Osteocyte (in vitro differentiated cells): ENCODE results near the gene EXOC3L4. TPM values are rescaled to one million over a fixed set of nuclear protein-coding genes. Genes with fewer than 3 reads are reported as not detected.
A peak's percentile ranks its signal among the peaks of the same experiment; 100 is the strongest.
"Not testable (repeated sequence)": the region's sequence is repeated elsewhere in the genome, so short reads cannot be mapped to it uniquely, and the experiment has no call there.

Experiments used
- DNase-seq: peaks from one replicate; pipeline ENCODE4 v3.0.0; 2021; ENCODE audit warnings: mixed read lengths; ENCODE audit not compliant: unreplicated experiment; ENCODE audit errors: extremely low spot score
- H3K27ac Mint-ChIP-seq: one replicate; pipeline ENCODE4 v1.8.0; 2021; ENCODE audit warnings: mild to moderate bottlenecking, mixed read lengths; ENCODE audit not compliant: unreplicated experiment
- H3K27me3 Mint-ChIP-seq: one replicate; pipeline ENCODE4 v1.8.0; 2021; ENCODE audit warnings: mixed read lengths; ENCODE audit not compliant: unreplicated experiment
- H3K36me3 Mint-ChIP-seq: one replicate; pipeline ENCODE4 v1.8.0; 2021; ENCODE audit warnings: mixed read lengths; ENCODE audit not compliant: unreplicated experiment
- H3K4me1 Mint-ChIP-seq: one replicate; pipeline ENCODE4 v1.8.0; 2021; ENCODE audit warnings: mixed read lengths; ENCODE audit not compliant: unreplicated experiment
- H3K4me3 Mint-ChIP-seq: one replicate; pipeline ENCODE4 v1.8.0; 2021; ENCODE audit warnings: mild to moderate bottlenecking, moderate library complexity, mixed read lengths; ENCODE audit not compliant: unreplicated experiment
- H3K9me3 Mint-ChIP-seq: one replicate; pipeline ENCODE4 v1.8.0; 2021; ENCODE audit warnings: mixed read lengths; ENCODE audit not compliant: unreplicated experiment
- long read RNA-seq: library from polyadenylated mRNA; unstranded; transcript quantifications from one replicate; pipeline ENCODE4 v2.0.0, GENCODE V29; 2021
- total RNA-seq: library from RNA; stranded (reverse); gene quantifications from 2 replicates; pipeline ENCODE4 v1.2.1, GENCODE V29; 2021
- TF ChIP-seq, protein P1 (sequence below): fragments of 200-600 bp; sonication (generic); IDR thresholded peaks from 2 replicates; pipeline ENCODE4 v1.5.0; 2021; ENCODE audit warnings: antibody characterized with exemption, mild to moderate bottlenecking, moderate library complexity

Gene EXOC3L4
- 0.86 TPM in 1 of 2 replicates, not detected in the other for total RNA-seq
- long read RNA-seq: 0 reads

DNA sequence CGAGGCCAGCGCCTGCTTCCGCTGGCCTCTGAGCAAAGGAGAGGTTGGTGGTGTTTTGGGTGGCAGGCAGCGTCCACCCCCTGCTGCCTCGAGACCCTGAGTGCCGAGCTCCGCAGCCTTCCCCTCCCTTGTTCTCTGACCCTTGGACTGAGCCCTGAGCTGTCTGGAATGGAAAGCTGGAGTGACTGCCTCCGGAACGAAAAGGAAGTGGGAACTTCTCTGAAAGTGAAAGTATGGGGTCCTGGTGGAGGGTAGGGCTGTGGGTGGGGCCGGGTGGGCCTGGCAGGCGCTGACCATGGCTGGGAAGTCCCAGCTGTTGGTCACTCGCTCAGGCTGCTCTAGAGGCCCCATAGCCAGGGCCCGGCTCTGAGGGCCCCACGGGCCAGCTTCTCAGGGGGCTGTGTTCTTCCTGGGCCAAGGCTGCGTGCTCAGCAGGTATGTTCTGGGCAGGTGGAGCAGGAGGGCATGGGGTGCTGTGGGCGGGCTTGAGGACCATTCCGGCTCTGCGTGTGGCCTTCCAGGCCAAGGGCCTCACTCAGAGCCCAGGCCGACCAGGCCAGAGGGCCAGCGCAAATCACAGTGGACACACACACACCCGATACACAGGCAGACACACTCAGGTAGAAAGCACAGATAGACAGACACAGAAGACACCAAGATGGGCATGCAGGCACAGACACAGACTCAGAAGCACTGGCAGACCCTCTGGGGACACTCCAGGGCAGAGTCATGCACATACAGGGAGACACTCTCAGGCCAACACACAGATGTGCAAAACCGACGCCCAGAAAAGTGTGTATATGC, at the start of gene EXOC3L4:
TSS of gene EXOC3L4 (plus strand) at position 320 of the 804 bp plus-strand sequence. CDS start 5,495 bp downstream, outside the sequence.
- DNase-seq: no peak
- Mint-ChIP-seq H3K4me1 (peaks cover 4% of the 10 kb centered on the region), H3K9me3 (no peaks in the 10 kb centered on the region), H3K36me3 (no peaks in the 10 kb centered on the region), H3K27ac (peak within 1 kb of the TSS; percentile 18), H3K4me3 (no peak within 1 kb of the TSS), H3K27me3 (peaks cover 3% of the 10 kb centered on the region)
- TF ChIP-seq, protein P1, sequence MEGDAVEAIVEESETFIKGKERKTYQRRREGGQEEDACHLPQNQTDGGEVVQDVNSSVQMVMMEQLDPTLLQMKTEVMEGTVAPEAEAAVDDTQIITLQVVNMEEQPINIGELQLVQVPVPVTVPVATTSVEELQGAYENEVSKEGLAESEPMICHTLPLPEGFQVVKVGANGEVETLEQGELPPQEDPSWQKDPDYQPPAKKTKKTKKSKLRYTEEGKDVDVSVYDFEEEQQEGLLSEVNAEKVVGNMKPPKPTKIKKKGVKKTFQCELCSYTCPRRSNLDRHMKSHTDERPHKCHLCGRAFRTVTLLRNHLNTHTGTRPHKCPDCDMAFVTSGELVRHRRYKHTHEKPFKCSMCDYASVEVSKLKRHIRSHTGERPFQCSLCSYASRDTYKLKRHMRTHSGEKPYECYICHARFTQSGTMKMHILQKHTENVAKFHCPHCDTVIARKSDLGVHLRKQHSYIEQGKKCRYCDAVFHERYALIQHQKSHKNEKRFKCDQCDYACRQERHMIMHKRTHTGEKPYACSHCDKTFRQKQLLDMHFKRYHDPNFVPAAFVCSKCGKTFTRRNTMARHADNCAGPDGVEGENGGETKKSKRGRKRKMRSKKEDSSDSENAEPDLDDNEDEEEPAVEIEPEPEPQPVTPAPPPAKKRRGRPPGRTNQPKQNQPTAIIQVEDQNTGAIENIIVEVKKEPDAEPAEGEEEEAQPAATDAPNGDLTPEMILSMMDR: no peak

DNA sequence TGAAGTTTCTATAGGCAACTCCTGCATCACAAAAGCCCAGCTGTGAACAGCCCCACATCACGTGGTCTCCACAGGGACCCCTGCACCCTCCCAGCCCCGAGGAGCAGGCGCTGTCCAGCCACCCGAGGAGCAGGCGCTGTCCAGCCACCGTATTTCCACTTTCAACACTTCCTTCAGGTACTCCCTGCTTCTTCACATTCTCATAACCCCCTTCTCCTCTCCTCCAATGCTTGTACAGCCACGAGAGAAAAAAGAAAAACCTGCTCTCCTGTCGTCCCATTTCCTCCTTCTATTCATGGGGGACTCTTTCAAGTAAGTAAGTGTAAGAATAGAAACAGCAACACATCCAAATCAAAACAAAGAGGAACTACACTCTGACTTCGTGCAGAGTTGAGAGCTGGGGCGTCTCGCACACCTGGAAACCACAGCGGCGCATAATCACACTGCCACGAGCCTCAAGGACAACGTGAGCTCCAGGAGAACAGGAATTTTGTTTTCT, 49.1 kb upstream of the EXOC3L4 start:
- Mint-ChIP-seq H3K4me3 (no peak overlapping the region), H3K27ac (peak overlapping the region; percentile 50), H3K27me3 (no peaks in the 10 kb centered on the region), H3K4me1 (peaks cover 35% of the 10 kb centered on the region), H3K9me3 (no peaks in the 10 kb centered on the region), H3K36me3 (peaks cover 22% of the 10 kb centered on the region)
- TF ChIP-seq, protein P1: no peak
- DNase-seq: no peak

DNA sequence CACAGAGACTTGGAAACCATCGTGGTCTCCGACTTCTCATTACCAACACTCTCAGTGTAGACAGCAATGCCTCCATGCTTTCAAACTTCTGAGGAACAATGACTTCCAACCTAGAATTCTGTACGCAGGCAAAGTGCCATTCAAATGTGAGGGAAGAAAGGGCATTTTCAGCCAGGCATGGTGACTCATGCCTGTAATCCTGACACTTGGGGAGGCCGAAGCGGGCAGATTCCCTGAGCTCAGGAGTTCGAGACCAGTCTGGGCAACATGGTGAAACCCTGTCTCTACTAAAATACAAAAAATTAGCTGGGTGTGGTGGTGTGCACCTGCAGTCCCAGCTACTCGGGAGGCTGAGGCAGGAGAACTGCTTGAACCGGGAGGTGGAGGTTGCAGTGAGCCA, 47.1 kb upstream of the EXOC3L4 start:
- not testable (repeated sequence) for H3K9me3 Mint-ChIP-seq, H3K27me3 Mint-ChIP-seq, H3K4me3 Mint-ChIP-seq, DNase-seq, H3K36me3 Mint-ChIP-seq, H3K27ac Mint-ChIP-seq
- peaks cover 37% of the 10 kb centered on the region for H3K4me1 Mint-ChIP-seq

DNA sequence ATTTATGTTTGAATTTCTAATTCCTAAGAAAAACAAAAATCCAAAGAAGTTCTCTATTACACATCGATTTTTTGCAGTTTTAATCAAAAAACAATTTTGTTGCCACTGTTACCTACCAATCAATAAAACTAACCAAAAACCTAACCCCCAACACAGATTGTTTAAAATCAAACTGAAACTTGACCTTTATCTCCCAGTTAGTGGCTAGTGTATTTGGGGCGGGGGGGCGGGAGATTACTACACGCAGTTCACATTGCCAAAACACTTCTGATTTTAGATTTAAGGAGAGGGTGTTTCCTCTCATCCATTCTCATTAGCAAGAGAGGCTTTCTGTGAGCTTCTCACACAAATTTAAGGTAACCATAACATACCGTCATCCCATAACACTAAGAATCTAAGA, 43.6 kb upstream of the EXOC3L4 start:
- peaks cover 45% of the 10 kb centered on the region for H3K4me1 Mint-ChIP-seq
- TF ChIP-seq, protein P1: no peak
- peaks cover 9% of the 10 kb centered on the region for H3K36me3 Mint-ChIP-seq
- H3K27ac Mint-ChIP-seq: no peak overlapping the region
- no peaks in the 10 kb centered on the region for H3K9me3 Mint-ChIP-seq
- no peak for DNase-seq
- H3K4me3 Mint-ChIP-seq: no peak overlapping the region
- no peaks in the 10 kb centered on the region for H3K27me3 Mint-ChIP-seq

DNA sequence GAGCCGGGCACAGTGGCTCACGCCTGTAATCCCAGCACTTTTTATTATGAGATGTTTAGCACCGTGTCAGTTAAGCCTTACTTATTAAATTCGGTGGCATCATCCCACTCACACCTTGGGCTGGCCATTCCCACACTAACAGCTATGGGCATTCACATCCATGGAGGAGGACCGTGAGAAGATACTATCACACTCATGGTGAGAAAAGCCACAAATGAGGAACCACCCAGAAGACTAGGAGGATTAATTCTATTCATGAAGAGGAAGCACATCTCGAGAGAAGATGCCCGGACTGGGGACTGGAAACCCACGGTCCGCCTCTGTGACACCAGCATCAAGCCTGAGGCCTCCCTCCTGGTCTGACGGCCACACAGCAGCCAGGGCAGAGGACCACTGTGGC, 42.1 kb upstream of the EXOC3L4 start:
- peaks cover 3% of the 10 kb centered on the region for H3K36me3 Mint-ChIP-seq
- TF ChIP-seq, protein P1: no peak
- no peak overlapping the region for H3K27ac Mint-ChIP-seq
- H3K27me3 Mint-ChIP-seq: no peaks in the 10 kb centered on the region
- no peaks in the 10 kb centered on the region for H3K9me3 Mint-ChIP-seq
- H3K4me3 Mint-ChIP-seq: no peak overlapping the region
- no peak for DNase-seq
- H3K4me1 Mint-ChIP-seq: peaks cover 44% of the 10 kb centered on the region
